Left lung (tissue), 10 donors: Measurements from ENCODE around the gene MANSC1. TPM values are rescaled to one million over a fixed set of nuclear protein-coding genes. Genes with fewer than 3 reads are reported as not detected.

Experiments
- ATAC-seq: fragments of 200-7000 bp; cut with Tn5 transposase; one replicate; pipeline ENCODE4 v1.9.1; 2020; ENCODE audit warnings: moderate library complexity
- DNase-seq, 4 donors: peaks; one replicate each; pipeline ENCODE4 v3.0.0-alpha.2; 2013 to 2020
- H3K27ac ChIP-seq, 2 donors: fragments of 200-600 bp; sonication (generic) in 1 of 2; one replicate each; pipeline versions ENCODE4 v1.5.0 to v1.8.0; 2020 to 2021
- H3K27me3 ChIP-seq, 2 donors: fragments of 200-600 bp; sonication (generic) in 1 of 2; one replicate each; pipeline versions ENCODE4 v1.5.0 to v1.8.0; 2020 to 2021
- H3K36me3 ChIP-seq, 2 donors: fragments of 200-600 bp; sonication (generic) in 1 of 2; one replicate each; pipeline versions ENCODE4 v1.5.0 to v1.8.0; 2020 to 2021
- H3K4me1 ChIP-seq, 2 donors: fragments of 200-600 bp; one replicate each; pipeline ENCODE4 v1.8.0; 2021
- H3K4me3 ChIP-seq, 2 donors: fragments of 200-600 bp; sonication (generic) in 1 of 2; one replicate each; pipeline versions ENCODE4 v1.5.0 to v1.8.0; 2020 to 2021; ENCODE audit warnings: mild to moderate bottlenecking in 1 of 2
- H3K9me3 ChIP-seq, 2 donors: fragments of 200-600 bp; sonication (generic) in 1 of 2; one replicate each; pipeline versions ENCODE4 v1.5.0 to v1.8.0; 2020 to 2021
- CTCF ChIP-seq, 2 donors: fragments of 200-600 bp; sonication (generic) in 1 of 2; IDR thresholded peaks; one replicate each; pipeline versions ENCODE4 v1.5.0 to v1.8.0; 2021; ENCODE audit warnings: antibody characterized with exemption in 2 of 2
- intact Hi-C, 2 donors: fragments of 100-400 bp; cut with DNase I; formaldehyde crosslinking; loops; one replicate each; pipeline versions ENCODE4 v1.11.2 to v1.14.2; 2022
- polyA plus RNA-seq, 6 donors: library from polyadenylated mRNA; unstranded; fragments of 120-200 nt; gene quantifications; one replicate each; pipeline ENCODE4 v1.2.1, GENCODE V29; 2013; ENCODE audit not compliant: insufficient read length in 6 of 6
- total RNA-seq, 2 donors: library from RNA; stranded (reverse); fragmentation: NEBNext Ultra II Directional; extraction: Animal tissue kit (Norgen Biotek cat#: 25700); gene quantifications; one replicate each; pipeline ENCODE4 v1.2.1, GENCODE V29; 2021
- donor health status: DM: no; HTN: yes; CAD: no.
- donor health status: DM: no; HTN: no; CAD: no.

Gene MANSC1
- total and polyA plus RNA-seq, 8 donors, result 24.7 to 32.0 (median 29.3) TPM

GRCh38 chr12:12290206-12290605 is 59.8 kb downstream of the MANSC1 start:
- no peak overlapping the region for H3K4me3 ChIP-seq
- DNase-seq (no peak), ATAC-seq (peak; percentile 62)
- TF ChIP-seq CTCF (IDR thresholded peaks at IDR 0.05), result no peak
- no peak overlapping the region for H3K27ac ChIP-seq
- no peaks in the 10 kb centered on the region for H3K36me3 ChIP-seq
- no peaks in the 10 kb centered on the region for H3K27me3 ChIP-seq
- intact Hi-C loops, result no loop called here
- peaks cover 0 to 4% of the 10 kb centered on the region in 2 donors for H3K4me1 ChIP-seq
- no peaks in the 10 kb centered on the region for H3K9me3 ChIP-seq

GRCh38 chr12:12286441-12286840 is 63.6 kb downstream of the MANSC1 start:
- H3K27me3 ChIP-seq, result no peaks in the 10 kb centered on the region
- no peaks in the 10 kb centered on the region for H3K9me3 ChIP-seq
- no peaks in the 10 kb centered on the region for H3K36me3 ChIP-seq
- no peak for ATAC-seq
- no peak overlapping the region for H3K4me3 ChIP-seq
- peaks cover 5 to 7% of the 10 kb centered on the region in 2 donors for H3K4me1 ChIP-seq
- intact Hi-C loops, result no loop called here
- no peak for TF ChIP-seq CTCF (IDR thresholded peaks at IDR 0.05)
- DNase-seq, result no peak
- H3K27ac ChIP-seq, result no peak overlapping the region

GRCh38 chr12:12282761-12283425 is 67.1 kb downstream of the MANSC1 start:
- Histone ChIP-seq H3K9me3 (no peaks in the 10 kb centered on the region), H3K36me3 (no peaks in the 10 kb centered on the region), H3K4me1 (peaks cover 5 to 7% of the 10 kb centered on the region in 2 donors), H3K27me3 (no peaks in the 10 kb centered on the region), H3K27ac (no peak overlapping the region), H3K4me3 (no peak overlapping the region)
- no peak for TF ChIP-seq CTCF (IDR thresholded peaks at IDR 0.05)
- DNase-seq (no peak), ATAC-seq (peak; percentile 82)
- intact Hi-C loops, result no loop called here

GRCh38 chr12:12282202-12282601 is 67.8 kb downstream of the MANSC1 start:
- no peak for ATAC-seq
- H3K27me3 ChIP-seq, result no peaks in the 10 kb centered on the region
- no peak for DNase-seq
- no peak overlapping the region for H3K4me3 ChIP-seq
- no peaks in the 10 kb centered on the region for H3K9me3 ChIP-seq
- no peak for TF ChIP-seq CTCF (IDR thresholded peaks at IDR 0.05)
- H3K4me1 ChIP-seq, result peaks cover 5 to 7% of the 10 kb centered on the region in 2 donors
- intact Hi-C loops, result no loop called here
- no peaks in the 10 kb centered on the region for H3K36me3 ChIP-seq
- H3K27ac ChIP-seq, result no peak overlapping the region

- Histone ChIP-seq H3K27ac (no peak overlapping the region), H3K4me3 (no peak overlapping the region), H3K9me3 (peaks cover 0 to 8% of the 10 kb centered on the region in 2 donors), H3K4me1 (peaks cover 5 to 7% of the 10 kb centered on the region in 2 donors), H3K36me3 (no peaks in the 10 kb centered on the region), H3K27me3 (no peaks in the 10 kb centered on the region)
- no peak for DNase-seq
- no peak for ATAC-seq
- intact Hi-C loops, result no loop called here
- TF ChIP-seq CTCF (IDR thresholded peaks at IDR 0.05), result no peak
These were observed 68.9 kb downstream of the MANSC1 start for GRCh38 chr12:12281134-12281533.
